Psoas muscle (tissue), 8 donors: ENCODE data around the gene APLP2. TPM values are rescaled to one million over a fixed set of nuclear protein-coding genes. Genes with fewer than 3 reads are reported as not detected.

Experiments
- ATAC-seq, 4 donors: fragments of 200-7000 bp; cut with Tn5 transposase; one replicate each; pipeline ENCODE4 v1.9.1; 2020; ENCODE audit warnings: moderate library complexity in 3 of 4, mild to moderate bottlenecking in 2 of 4
- DNase-seq, 2 donors: peaks; one replicate each; pipeline ENCODE4 v3.0.0-alpha.2; 2020
- H3K27ac ChIP-seq: fragments of 200-600 bp; one replicate; pipeline ENCODE4 v1.8.0; 2022
- H3K27me3 ChIP-seq, 3 donors: fragments of 200-600 bp in 1 of 3; one replicate each; pipeline versions ENCODE4 v1.6.1 to v1.8.0; 2013 to 2022; ENCODE audit warnings: low read length in 2 of 3, mild to moderate bottlenecking in 2 of 3, moderate library complexity in 1 of 3; ENCODE audit not compliant: insufficient read depth in 3 of 3
- H3K36me3 ChIP-seq, 2 donors: fragments of 200-600 bp in 1 of 2; one replicate each; pipeline versions ENCODE4 v1.6.1 to v1.8.0; 2013 to 2022; ENCODE audit warnings: low read depth in 1 of 2, mild to moderate bottlenecking in 1 of 2, moderate library complexity in 1 of 2; ENCODE audit not compliant: insufficient read depth in 1 of 2
- H3K4me1 ChIP-seq: fragments of 200-600 bp; one replicate; pipeline ENCODE4 v1.8.0; 2022
- H3K4me3 ChIP-seq: fragments of 200-600 bp; one replicate; pipeline ENCODE4 v1.8.0; 2022; ENCODE audit warnings: mild to moderate bottlenecking
- H3K9me3 ChIP-seq: fragments of 200-600 bp; one replicate; pipeline ENCODE4 v1.8.0; 2022
- whole genome bisulfite sequencing, 3 donors: extraction: QIAGEN DNeasy Blood & Tissue Kit; methylation state at CpG; one replicate each; pipeline versions ENCODE4 v1.1.6 to v1.1.7; 2013; 5-methylcytosine and 5-hydroxymethylcytosine counted together
- intact Hi-C, 2 donors: fragments of 100-400 bp; cut with DNase I; formaldehyde crosslinking; loops; one replicate each; pipeline versions ENCODE4 v1.11.0 to v1.14.2; 2022
- polyA plus RNA-seq, 3 donors: library from polyadenylated mRNA; stranded (reverse); fragments of 200-250 nt; gene quantifications; one replicate each; pipeline ENCODE4 v1.2.3, GENCODE V29; 2013
- total RNA-seq, 4 donors: library from RNA; stranded (reverse); fragmentation: NEBNext Ultra II Directional in 2 of 4; extraction: Animal tissue kit (Norgen Biotek cat#: 25700) in 2 of 4; gene quantifications; one replicate each; pipeline versions ENCODE4 v1.2.1 to v1.2.4, GENCODE V29; 2021 to 2023
- TF ChIP-seq, protein P1 (sequence below): fragments of 200-600 bp; IDR thresholded peaks from one replicate; pipeline ENCODE4 v1.8.0; 2022; ENCODE audit warnings: antibody characterized with exemption
- donor health status: healthy with polysubstance abuse.
- donor health status: DM: no; HTN: no; CAD: no; lungs with moderate emphysema.
- donor health status: Bipolar disorder and iron deficiency.
- donor health status: healthy.
- donor health status: DM: yes; HTN: yes; CAD: no.
- donor health status: DM: no; HTN: no; CAD: no.
- donor health status: DM: no; HTN: no; CAD: no.
- donor health status: DM: yes; HTN: yes; CAD: no.

Gene APLP2
- total and polyA plus RNA-seq, 7 donors: 37.8 to 96.7 (median 67.6) TPM

DNA sequence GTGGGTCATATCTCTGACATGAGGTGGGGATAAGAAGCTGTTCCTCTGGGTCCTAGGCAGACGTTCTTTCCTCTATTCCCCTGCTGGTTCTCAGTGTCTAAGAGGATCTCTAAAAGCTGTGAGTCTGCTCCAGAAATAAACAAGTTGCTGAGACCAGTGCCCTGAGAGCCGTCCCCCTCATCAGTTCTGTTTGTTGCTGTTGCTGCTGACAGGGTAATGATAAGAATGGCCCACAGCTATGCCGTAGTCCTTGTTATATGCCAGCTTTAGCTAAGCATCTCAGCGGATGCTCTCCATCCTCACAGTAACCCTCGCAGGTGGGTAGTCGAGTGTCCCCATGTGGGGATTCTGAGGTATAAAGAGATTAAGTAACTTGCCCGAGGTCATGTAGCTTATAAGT is 66.4 kb downstream of the APLP2 start:
- Histone ChIP-seq H3K27me3 (no peaks in the 10 kb centered on the region), H3K4me1 (no peaks in the 10 kb centered on the region), H3K36me3 (peaks cover 0 to 75% of the 10 kb centered on the region in 2 donors), H3K9me3 (no peaks in the 10 kb centered on the region), H3K27ac (no peak overlapping the region), H3K4me3 (no peak overlapping the region)
- 83 to 90% (median 84%) methylated on average over 7 of the region's 7 CpGs for WGBS, 3 donors
- DNase-seq (no peak), ATAC-seq (no peak)
- TF ChIP-seq, protein P1, sequence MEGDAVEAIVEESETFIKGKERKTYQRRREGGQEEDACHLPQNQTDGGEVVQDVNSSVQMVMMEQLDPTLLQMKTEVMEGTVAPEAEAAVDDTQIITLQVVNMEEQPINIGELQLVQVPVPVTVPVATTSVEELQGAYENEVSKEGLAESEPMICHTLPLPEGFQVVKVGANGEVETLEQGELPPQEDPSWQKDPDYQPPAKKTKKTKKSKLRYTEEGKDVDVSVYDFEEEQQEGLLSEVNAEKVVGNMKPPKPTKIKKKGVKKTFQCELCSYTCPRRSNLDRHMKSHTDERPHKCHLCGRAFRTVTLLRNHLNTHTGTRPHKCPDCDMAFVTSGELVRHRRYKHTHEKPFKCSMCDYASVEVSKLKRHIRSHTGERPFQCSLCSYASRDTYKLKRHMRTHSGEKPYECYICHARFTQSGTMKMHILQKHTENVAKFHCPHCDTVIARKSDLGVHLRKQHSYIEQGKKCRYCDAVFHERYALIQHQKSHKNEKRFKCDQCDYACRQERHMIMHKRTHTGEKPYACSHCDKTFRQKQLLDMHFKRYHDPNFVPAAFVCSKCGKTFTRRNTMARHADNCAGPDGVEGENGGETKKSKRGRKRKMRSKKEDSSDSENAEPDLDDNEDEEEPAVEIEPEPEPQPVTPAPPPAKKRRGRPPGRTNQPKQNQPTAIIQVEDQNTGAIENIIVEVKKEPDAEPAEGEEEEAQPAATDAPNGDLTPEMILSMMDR: no peak
- intact Hi-C loops: no loop called here

DNA sequence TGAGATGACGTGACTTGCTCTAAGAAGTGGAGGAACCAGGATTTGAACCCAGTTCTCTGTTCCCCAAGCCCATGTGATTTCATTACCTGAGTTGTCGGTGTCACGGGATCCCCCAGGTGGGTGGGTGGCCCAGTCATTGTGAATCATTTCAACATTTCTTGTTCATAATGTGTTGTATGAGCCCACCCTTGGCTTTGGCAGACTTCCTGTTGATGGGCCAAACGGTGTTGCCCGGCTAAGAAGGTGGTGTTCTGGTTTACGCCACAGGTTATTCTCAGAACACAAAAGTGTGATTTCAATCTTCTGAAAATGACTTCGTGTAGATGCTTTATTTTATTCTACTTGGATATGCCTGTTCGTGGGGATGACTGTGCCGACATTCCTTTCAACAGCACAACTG is 68.3 kb downstream of the APLP2 start:
- no peak overlapping the region for H3K27ac ChIP-seq
- TF ChIP-seq, protein P1: no peak
- WGBS, 3 donors: 93 to 94% (median 93%) methylated on average over 9 of the region's 9 CpGs
- H3K36me3 ChIP-seq: peaks cover 9 to 85% of the 10 kb centered on the region in 2 donors
- H3K4me3 ChIP-seq: no peak overlapping the region
- H3K9me3 ChIP-seq: no peaks in the 10 kb centered on the region
- DNase-seq (no peak), ATAC-seq (no peak)
- no peaks in the 10 kb centered on the region for H3K4me1 ChIP-seq
- intact Hi-C loops: no loop called here
- no peaks in the 10 kb centered on the region for H3K27me3 ChIP-seq

DNA sequence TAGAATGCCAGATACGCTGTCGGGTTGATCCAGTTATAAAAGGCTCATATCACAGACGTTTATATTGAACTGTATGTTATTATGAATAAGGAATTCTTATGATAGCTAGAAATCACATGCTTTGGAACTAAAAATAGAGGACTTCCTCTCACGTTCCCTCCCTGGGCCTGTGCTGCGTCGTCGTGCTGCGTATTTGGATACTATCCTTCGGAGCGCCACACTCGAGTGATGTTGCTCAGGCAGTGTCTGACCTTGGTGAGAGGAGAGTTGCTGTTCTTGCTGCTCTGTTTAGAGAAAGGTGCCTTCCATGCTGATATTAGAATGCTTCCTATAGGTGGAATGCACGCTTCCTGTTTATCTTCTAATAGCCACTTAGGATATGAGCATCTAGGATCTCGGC is 69.7 kb downstream of the APLP2 start:
- ATAC-seq (no peak), DNase-seq (no peak)
- intact Hi-C loops: no loop called here
- Histone ChIP-seq H3K9me3 (no peaks in the 10 kb centered on the region), H3K27ac (no peak overlapping the region), H3K4me1 (no peaks in the 10 kb centered on the region), H3K27me3 (no peaks in the 10 kb centered on the region), H3K36me3 (peaks cover 11 to 85% of the 10 kb centered on the region in 2 donors), H3K4me3 (no peak overlapping the region)
- TF ChIP-seq, protein P1: no peak
- 72 to 86% (median 73%) methylated on average over 13 of the region's 13 CpGs for WGBS, 3 donors

DNA sequence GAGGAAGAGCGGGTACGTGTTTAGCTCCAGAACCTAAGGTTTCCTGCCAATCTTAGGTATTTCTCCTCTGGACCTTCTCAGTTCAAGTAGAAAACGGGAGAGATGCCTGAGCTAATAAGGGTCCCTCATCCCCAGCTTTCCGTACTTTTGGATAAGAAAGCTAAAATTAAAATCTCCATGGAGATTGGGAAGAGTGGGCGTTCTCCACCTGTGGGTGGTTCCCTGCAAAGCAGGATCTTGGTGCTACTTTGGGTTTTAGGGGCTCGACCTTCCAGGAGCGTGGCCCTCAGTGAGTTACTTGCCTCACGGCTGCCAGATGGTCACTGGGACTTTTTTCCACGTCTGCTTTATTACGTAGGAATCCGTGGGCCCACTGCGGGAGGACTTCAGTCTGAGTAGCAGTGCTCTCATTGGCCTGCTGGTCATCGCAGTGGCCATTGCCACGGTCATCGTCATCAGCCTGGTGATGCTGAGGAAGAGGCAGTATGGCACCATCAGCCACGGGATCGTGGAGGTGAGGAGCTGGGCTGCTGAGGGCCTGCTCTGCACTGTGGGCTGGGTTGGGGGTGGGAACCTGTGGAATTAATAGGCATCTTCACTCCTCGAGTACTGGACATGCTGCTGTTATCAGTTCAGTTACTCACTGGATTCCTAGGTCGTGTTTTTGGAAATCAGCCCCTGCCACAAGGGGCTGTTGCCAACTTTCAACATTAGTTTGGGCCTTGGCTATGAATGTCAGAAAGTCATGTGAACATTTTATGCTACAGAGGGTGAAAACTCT is 72.1 kb downstream of the APLP2 start:
- intact Hi-C loops: no loop called here
- Histone ChIP-seq H3K36me3 (peaks cover 15 to 77% of the 10 kb centered on the region in 2 donors), H3K27me3 (no peaks in the 10 kb centered on the region), H3K9me3 (no peaks in the 10 kb centered on the region), H3K4me1 (no peaks in the 10 kb centered on the region), H3K27ac (no peak overlapping the region), H3K4me3 (no peak overlapping the region)
- WGBS, 3 donors: 81 to 84% (median 83%) methylated on average over 19 of the region's 19 CpGs
- TF ChIP-seq, protein P1: no peak
- no peak for ATAC-seq
- DNase-seq: no peak

DNA sequence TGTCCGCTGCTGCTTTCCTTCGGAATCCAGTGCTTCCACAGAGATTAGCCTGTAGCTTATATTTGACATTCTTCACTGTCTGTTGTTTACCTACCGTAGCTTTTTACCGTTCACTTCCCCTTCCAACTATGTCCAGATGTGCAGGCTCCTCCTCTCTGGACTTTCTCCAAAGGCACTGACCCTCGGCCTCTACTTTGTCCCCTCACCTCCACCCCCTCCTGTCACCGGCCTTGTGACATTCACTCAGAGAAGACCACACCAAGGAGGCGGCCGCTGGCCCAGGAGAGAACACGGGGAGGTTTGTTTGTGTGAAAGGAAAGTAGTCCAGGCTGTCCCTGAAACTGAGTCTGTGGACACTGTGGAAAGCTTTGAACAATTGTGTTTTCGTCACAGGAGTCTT is 74.4 kb downstream of the APLP2 start:
- TF ChIP-seq, protein P1: no peak
- peaks cover 17 to 73% of the 10 kb centered on the region in 2 donors for H3K36me3 ChIP-seq
- H3K9me3 ChIP-seq: no peaks in the 10 kb centered on the region
- no peaks in the 10 kb centered on the region for H3K27me3 ChIP-seq
- no peak overlapping the region for H3K27ac ChIP-seq
- WGBS, 3 donors: 70 to 72% (median 70%) methylated on average over 10 of the region's 10 CpGs
- intact Hi-C loops: no loop called here
- H3K4me1 ChIP-seq: no peaks in the 10 kb centered on the region
- ATAC-seq (no peak), DNase-seq (no peak)
- H3K4me3 ChIP-seq: no peak overlapping the region
